NCI-H2081 (cell line): ENCODE data around the gene ZSCAN5A.
"Not testable (repeated sequence)": the region's sequence is repeated elsewhere in the genome, so short reads cannot be mapped to it uniquely, and the experiment has no call there.

Experiments
- DNase-seq, 2 experiments: peaks; one replicate each; lab custom pipeline; 2025; lab: John Stamatoyannopoulos, UW

ZSCAN5A gene

DNA sequence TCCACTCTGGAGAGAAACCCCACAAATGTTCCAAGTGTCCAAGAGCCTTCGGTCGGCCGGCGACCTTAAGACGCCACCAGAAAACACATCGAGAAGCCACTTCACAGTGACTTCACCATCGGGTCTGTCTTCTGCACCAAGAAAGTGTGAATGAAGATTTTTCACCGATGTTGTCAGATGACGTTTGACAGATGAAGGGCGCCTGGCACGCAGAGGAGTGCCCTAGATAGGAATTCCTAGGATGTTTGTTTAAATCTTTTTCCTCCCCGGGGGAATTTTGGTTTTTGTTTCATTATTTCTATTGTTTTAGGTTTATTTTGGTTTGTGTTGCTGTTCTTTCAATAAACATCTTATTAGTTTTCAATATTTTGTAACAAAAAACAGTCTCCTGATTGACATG, 105.5 kb downstream of the ZSCAN5A start:
- no peak for DNase-seq

GRCh38 chr19:56207581-56207980, 107.1 kb downstream of the ZSCAN5A start:
- DNase-seq = not testable (repeated sequence)

DNA sequence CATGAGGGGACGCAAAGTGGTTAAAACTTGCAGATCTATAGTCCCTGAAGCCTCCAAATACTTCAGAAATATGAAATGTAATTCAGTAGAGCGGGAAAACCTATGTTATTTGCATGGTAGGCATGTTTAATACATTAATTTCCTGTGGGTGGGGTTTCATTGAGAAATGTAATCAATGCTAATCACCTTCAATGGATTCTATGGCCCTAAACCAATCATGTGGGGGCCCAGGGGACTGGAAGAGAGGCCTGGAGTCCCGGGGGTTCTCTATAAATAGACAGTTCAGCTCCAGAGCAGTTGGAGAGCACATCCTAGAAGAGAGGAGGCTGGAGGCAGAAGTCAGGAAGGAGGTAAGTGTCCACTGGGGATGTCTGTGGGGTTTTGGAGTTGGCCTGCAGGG, 112.7 kb downstream of the ZSCAN5A start, which contains the start of gene ZSCAN5C:
TSS of gene ZSCAN5C (plus strand) at position 301 of the 400 bp plus-strand sequence. CDS start 3,641 bp downstream, outside the sequence.
- no peak for DNase-seq

GRCh38 chr19:56199687-56200086, 115.0 kb downstream of the ZSCAN5A start:
- DNase-seq = no peak

DNA sequence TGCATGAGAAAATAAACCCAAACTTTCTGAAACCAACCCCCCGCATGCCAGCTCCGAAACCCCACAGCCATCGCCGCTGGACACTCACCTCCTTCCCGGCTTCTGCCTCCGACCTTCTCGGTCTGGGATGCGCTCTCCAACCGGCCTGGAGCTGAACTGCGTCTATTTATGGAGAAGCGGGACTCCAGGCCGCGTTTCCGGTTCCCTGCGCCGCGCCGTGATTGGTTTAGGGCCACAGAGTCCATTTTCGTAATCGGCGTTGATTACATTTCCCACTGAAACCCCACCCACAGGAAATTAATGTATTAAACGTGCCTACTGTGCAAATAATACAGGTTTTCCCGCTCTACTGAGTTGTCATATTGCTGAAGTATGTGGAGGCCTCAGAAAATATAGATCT, 117.0 kb downstream of the ZSCAN5A start, which contains the start of gene ZSCAN5B:
TSS of gene ZSCAN5B (minus strand) at position 138 of the 400 bp plus-strand sequence. CDS start 4,731 bp downstream, outside the sequence.
- DNase-seq = not testable (repeated sequence)

GRCh38 chr19:56193981-56194640, 120.5 kb downstream of the ZSCAN5A start:
- no peak for DNase-seq

DNA sequence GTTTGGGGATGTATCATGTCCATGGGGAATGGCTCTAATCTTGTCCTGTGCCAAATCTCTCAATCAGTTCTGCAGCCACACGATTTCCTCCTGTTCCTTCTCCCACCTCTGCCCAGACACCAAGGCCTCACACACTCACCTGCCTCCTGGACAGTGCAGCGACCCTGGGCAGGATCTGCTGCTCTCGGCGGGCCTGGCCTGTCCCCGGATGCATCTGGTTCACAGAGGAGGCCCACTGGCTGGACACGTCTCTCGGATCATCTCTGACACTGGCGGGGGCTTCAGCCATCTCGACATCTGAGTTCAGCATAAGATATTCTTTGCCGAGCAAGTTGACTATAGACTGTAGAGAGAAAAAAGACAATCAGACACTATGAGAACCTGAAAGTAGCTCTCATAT, 122.9 kb downstream of the ZSCAN5A start:
- no peak for DNase-seq

GRCh38 chr19:56191115-56191514, 123.5 kb downstream of the ZSCAN5A start:
- no peak for DNase-seq

GRCh38 chr19:56189785-56190184, 124.9 kb downstream of the ZSCAN5A start:
- no peak for DNase-seq

DNA sequence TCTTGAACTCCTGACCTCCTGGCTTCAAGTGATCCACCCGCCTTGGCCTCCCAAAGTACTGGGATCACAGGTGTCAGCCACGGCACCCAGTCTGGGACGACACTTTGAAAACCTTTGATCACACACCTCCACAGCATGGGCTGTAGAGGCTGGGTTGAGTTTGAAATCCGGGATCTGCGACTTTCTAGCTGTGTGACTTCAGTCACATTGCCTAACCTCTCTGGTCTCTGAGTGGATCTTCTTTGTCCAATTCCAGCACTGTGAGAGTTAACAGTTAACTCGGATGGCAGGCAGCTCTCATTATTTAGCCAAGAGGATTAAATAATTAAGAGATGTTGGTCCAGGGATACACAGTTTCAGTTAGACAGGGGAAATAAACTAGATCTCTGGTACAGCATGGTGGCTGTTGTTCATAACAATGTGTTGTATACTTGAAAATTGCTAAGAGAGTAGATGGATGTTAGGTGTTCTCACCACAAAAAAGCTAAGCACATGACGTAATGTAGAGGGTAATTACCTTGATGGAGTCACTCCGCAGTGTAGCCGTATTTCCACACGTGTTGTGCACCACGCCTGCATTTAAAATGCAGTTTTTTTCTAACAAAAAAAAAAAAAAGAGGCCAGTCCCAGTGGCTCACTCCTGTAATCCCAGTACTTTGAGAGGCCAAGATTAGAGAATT, 136.9 kb downstream of the ZSCAN5A start:
- no peak for DNase-seq

- DNase-seq = no peak
These were observed 137.8 kb downstream of the ZSCAN5A start for GRCh38 chr19:56176881-56177280.

- not testable (repeated sequence) for DNase-seq
These were observed 138.3 kb downstream of the ZSCAN5A start for GRCh38 chr19:56176310-56176709.

DNA sequence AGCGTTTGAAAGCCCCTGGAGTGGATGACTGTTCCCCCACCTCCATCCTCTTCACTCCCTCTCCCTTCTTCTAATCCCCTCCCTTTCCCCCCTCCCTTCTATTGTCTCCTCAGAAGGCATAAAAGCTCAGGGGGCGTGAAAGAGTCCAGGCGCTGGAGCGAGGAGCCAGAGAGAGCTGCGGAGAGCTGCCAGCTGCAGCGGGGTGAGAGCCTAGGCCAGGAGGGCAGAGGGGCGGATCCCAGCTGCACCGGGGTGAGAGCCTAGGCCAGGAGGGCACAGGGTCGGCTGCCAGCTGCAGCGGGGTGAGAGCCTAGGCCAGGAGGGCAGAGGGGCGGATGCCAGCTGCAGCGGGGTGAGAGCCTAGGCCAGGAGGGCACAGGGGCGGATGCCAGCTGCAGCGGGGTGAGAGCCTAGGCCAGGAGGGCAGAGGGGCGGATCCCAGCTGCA, 138.8 kb downstream of the ZSCAN5A start, which contains the start of gene GALP:
TSS of gene GALP (plus strand) at position 148 of the 447 bp plus-strand sequence. CDS start 1,101 bp downstream, outside the sequence.
- not testable (repeated sequence) for DNase-seq

- no peak for DNase-seq
These were observed 140.1 kb downstream of the ZSCAN5A start for GRCh38 chr19:56174550-56174949.

GRCh38 chr19:56174086-56174485, 140.6 kb downstream of the ZSCAN5A start:
- DNase-seq = no peak
